Esophagus squamous epithelium (tissue), 4 donors: ENCODE data around the gene TCOF1.

Experiments
- POLR2A ChIP-seq, 4 donors: fragments of 450-650 bp; IDR thresholded peaks; one replicate each; pipeline ENCODE4 v1.6.1; 2017; ENCODE audit warnings: antibody characterized with exemption in 4 of 4, mild to moderate bottlenecking in 4 of 4, moderate library complexity in 3 of 4
- TF ChIP-seq, protein P1 (sequence below), 6 experiments: fragments of 450-650 bp in 4 of 6; fragments of 200-600 bp in 2 of 6; sonication (generic) in 2 of 6; IDR thresholded peaks; one replicate each; pipeline ENCODE4 v1.5.1; 2016 to 2019; ENCODE audit warnings: antibody characterized with exemption in 6 of 6, mild to moderate bottlenecking in 4 of 6, moderate library complexity in 4 of 6

DNA sequence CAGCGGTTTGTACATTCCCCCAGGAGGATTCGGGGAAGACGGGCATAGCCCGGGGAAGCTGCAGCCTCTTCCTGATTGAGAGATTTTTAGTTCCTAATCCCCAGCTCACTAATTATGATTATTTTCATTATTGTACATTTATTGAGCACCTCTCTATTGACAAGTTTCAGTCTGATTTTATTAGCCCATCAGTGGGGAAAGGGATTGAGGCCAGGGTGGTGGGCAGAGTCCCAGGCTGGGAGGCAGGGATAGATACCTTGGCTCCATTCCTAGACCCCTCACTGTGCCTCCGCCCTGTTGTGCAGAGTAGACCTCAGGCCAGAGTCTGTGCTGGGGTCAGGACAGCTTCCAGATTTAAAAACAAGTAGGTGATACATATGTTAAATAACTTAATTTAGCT is 27.2 kb downstream of the TCOF1 start:
- TF ChIP-seq, protein P1, sequence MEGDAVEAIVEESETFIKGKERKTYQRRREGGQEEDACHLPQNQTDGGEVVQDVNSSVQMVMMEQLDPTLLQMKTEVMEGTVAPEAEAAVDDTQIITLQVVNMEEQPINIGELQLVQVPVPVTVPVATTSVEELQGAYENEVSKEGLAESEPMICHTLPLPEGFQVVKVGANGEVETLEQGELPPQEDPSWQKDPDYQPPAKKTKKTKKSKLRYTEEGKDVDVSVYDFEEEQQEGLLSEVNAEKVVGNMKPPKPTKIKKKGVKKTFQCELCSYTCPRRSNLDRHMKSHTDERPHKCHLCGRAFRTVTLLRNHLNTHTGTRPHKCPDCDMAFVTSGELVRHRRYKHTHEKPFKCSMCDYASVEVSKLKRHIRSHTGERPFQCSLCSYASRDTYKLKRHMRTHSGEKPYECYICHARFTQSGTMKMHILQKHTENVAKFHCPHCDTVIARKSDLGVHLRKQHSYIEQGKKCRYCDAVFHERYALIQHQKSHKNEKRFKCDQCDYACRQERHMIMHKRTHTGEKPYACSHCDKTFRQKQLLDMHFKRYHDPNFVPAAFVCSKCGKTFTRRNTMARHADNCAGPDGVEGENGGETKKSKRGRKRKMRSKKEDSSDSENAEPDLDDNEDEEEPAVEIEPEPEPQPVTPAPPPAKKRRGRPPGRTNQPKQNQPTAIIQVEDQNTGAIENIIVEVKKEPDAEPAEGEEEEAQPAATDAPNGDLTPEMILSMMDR (IDR thresholded peaks at IDR 0.05) = no peak
- TF ChIP-seq POLR2A (IDR thresholded peaks at IDR 0.05) = no peak
